ENCODE data around the gene KRTAP10-2.
A peak's percentile ranks its signal among the peaks of the same experiment; 100 is the strongest.

The KRTAP10-2 gene

DNA sequence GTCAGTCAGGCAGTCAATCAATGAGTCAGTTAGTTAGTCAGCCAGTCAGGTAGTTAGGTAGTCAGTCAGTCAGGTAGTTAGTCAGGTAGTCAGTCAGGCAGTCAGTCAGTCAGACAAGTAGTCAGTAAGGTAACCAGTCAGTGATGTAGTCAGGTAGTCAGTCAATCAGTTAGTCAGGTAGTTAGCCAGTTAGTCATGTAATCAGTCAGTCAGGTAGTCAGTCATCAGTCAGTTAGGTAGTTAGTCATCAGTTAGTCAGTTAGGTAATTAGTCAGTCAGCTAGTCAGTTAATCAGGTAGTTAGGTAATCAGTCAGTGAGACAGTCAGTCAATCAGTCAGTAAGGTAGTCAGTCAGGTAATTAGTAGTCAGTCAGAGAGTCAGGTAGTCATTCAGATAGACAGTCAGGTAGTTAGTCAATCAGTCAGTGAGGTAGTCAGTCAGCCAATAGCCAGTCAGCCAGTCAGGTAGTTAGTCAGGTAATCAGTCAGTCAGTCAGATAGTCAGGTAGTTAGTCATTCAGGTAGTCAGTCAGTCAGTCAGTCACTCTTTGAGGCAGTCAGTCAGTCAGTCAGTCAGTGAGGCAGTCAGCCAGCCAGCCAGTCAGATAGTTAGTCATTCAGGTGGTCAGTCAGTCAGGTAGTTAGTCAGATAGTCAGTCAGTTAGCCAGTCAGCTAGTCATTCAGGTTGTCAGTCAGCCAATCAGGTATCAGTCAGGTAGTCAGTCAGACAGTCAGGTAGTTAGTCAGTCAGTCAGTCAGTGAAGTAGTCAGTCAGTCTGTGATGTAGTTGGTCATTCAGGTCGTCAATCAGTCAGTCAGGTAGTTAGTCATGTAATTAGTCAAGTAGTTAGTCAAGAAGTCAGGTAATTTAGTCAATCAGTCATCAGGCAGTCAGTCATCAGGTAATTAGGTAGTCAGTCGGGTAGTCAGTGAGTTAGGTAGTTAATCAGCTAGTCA is 26.6 kb downstream of the KRTAP10-2 start:
- no peak for DNase-seq

DNA sequence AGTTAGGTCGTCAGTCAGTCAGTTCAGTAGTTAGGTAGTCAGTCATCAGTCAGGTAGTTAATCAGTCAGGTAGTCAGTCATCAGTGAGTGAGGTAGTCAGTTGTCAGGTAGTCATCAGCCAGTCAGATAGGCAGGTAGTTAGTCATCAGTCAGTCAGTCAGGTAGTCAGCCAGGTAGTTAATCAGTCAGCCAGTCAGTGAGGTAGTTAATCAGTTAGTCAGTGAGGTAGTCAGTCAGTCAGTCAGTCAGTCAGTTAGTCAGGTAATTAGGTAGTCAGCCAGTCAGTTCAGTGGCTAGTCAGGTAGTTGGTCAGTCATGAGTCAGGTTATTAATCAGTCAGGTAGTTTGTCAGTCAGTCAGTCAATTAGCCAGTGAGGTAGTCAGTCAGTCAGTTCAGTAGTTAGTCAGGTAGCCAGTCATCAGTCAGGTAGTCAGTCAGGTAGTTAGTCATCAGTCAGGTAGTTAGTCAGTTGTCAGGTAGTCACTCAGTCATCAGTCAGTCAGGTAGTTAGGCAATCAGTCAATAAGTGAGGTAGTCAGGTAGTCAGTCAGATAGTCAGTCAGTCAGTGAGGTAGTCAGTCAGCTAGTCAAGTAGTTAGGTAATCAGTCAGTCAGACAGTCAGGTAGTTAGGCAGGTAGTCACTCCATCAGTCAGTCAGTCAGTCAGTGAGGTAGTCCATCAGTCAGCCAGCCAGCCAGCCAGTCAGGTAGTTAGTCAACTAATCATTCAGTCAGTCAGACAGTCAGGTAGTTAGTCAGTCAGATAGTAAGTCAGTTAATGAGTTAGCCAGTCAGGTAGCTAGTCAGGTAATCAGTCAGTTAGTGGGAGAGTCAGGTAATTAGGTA is 27.5 kb downstream of the KRTAP10-2 start:
- no peak for DNase-seq

DNA sequence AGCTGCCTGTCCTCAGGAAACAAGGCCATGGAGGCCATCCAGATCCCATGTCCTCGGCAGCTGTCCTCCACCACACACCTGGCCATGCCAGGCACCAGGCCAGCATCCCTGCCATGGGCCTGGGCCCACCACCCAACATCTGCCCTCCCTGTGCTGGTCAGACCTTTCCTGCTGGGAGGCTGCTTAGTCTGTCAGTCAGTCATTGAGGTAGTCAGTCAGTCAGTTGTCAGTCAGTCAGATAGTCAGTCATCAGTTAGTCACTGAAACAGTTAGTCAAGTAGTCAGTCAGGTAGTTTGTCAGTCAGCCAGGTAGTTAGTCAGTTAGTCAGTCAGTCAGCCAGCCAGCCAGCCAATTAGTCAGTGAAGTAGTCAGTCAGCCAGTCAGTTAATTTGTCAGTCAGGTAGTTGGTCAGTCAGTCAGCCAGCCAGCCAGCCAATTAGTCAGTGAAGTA is 28.5 kb downstream of the KRTAP10-2 start:
- no peak for DNase-seq

DNA sequence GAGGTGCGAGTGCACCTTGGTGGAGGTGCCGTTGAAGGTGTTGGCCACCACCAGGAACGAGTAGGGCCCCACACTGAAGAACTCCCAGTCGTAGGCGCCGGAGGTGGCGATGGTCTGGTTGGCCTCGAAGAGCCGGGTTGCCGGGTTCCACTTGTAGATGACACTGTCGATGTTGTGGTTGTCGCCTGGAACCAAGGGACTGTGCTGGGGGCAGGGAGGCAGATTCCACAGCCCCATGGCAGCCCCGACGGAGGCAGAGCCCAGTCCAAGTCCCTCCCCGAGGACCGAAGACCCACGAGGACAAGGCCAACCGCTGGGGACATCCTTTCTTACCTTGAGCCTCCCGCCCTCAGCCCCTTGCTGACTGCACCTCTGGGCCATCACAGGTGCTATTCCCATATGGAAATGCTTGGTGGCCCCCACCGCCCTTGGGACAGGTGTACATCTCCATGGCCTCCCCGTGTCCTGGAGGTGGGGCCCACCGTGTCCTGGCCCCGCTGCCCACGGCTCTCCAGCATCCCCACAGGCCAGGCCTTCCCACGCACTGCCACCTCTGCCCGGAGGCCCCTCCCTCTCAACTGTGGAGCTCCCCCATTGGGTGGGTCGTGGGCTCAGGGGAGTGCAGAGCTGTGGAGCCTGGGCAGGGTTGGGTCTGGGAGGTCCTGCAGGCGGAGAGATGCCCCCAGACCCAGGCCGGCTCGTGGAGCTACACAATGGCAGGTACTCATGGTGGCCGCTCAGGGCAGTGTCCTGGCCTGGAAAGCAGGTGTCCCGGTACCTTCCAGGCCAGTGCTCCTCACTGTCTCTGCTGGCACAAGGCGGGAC is 29.2 kb downstream of the KRTAP10-2 start:
- no peak for DNase-seq

DNA sequence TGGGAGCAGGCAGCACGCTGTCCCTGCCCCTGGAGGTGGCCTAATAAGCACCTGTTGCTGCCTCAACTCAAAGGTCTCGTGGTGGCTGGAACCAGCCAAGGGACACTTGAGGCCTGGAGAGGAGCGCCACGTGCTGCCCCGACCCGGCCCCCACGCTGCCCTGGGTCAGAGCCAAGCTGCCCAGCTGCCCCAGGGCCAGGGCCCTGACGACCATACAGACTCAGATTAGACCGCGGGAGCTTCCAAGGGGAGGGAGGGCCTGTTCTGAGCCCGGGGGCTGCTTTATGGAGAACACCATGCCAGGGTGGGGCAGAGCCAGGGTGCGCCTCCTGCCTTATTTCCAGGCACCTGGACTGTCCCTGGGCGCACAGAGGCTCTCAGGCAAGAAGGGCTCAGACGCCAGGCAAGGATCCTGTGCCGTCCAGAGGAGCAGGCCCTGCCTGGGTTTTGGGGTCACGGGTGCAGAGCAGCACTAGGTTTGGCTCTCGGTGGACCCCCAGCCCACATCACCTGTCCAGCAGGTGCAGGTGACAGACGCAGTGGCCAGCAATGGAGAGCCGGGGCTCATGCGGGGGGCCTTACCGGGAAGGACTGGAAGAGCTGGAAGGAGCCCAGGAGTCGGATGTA is 29.9 kb downstream of the KRTAP10-2 start:
- DNase-seq = no peak

DNA sequence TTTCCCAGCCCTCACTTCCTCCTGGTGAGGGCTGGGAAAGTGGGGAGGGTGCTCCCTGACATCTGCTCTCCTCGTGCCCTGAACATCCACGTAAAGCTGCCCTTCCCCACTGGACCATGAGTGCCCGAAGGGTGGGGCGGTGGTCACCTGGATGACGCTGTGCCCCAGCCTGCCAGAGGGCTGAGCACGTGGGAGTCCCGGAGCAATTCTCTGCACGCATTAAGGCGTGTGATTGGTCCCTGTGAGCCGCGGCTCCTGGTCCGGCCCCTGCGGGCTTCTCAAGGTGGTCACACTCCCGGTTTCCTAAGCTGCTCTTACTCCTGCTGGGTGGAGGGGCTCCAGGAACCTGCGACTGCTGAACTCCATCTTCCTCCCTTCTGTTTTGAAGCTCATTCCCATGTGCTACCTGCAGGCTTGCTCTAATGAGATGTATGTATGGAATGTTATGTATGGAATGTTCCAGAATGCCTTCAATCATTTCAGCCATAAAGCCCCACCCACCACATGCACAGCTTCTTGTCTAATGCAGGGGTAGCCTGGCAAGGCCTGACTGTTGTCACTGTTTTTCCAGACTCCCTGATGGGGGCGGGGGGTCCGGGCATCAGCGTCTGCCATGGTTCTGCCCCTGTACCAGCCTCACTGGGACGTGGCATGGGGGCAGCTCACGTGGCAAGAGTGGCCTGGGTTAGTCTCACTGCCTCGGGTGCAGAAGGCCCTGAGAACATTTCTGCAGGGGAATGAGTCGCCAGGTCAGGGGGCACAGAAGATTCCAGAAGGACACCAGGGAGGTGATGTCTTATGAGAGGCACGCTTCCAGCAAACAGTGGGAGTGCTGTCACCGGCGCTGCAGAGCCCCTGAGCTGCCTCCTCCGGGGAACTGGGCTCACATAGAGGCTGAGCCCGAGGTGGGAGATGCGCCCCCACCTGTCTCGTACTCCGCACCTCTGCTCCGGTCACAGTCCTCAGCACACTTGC is 30.7 kb downstream of the KRTAP10-2 start:
- no peak for DNase-seq

DNA sequence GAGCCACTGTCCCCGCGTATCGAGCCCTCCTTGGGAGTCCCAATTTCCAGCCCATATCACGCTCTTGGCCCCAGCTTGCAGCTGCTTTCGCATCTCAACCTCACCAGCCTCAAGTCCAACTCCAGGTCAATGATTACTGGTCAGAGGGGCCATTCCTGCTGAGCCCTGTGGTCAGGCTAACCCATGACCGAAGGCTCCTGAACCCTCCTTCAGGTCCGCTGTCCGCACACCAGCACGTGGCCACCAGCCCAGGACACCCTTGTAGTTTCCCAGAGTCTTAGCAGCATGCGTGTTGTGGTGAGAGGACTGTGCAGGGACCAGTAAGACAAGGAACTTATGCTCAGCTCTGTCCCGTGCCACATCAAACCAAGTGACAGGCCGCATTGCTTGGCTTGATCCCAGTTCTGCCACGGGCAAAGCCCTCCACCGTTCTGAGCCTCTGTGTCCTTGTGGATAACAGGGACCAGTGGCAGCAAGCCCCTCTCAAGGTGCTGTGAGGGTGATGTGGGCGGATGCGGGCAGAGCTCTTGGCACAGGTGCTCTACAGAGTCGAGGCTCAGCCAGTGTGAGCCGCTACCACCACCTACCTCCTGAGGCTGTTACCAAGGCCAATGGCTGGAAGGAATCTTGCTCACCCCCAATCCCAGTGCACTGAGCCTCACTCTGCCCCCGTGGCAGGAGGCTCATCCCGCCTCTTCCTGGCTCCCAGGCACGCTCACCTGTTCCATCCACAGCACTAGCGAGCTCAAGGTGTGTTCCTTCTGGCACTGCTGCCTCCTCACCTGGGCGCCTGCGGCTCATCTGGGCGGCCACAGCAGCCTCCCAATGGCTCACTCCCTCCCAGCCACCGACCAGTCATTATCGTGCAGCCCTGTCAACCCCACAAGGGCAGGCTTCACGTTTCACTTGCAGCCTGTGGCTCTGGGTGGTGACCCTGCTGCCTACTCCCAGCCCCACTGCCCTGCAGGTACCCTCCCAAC is 31.7 kb downstream of the KRTAP10-2 start:
- DNase-seq = no peak

DNA sequence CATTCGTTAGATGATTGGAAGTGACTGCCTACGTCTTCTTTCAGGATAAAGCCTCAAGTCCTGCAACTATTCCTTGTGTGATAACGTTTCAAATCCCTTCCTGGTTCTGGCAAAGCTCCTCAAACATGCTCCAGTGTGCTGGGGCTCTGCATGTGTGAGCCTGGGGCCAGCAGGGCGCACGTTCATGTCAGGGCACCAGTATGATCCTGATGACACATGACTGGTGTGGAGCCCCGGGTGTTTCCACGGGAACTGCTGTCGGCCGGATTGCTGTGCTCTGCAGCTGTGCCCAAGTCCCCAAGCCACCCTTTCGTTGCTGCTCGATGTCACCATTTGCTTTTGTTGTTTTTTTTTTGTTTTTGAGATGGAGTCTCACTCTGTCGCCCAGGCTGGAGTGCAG is 32.6 kb downstream of the KRTAP10-2 start:
- no peak for DNase-seq

DNA sequence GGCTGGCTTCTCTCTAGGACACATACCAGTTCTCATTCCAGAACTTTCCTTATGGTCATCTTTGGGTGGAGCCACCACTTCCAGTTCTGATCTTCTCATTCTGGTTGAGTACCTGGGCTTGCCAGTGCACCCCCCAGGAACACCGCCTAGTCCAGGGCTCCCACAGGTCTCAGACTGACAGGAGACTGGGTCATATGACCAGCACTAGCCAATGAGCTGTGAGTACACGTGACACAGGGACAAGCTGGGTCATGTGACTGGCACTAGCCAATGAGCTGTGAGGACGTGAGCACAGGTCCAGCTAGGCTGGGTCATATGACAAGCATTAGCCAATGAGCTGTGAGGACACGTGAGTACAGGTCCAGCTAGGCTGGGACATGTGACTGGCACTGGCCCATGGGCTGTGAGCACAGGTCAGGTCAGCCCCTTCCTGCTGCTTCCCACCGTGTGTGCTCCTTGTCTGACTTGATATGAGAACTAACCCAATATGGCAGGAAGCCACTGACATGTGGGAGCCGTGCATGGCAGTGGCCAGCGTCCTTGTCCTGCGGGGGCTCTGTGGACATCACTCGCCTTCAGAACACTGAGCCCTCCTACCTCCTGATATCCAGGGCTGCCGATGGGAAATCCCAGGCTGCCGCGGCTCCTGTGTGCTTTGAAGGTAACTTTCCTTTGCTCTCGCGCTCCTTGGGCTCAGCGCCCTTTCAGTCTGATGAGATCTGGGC is 34.0 kb downstream of the KRTAP10-2 start:
- DNase-seq = peak; percentile 24

DNA sequence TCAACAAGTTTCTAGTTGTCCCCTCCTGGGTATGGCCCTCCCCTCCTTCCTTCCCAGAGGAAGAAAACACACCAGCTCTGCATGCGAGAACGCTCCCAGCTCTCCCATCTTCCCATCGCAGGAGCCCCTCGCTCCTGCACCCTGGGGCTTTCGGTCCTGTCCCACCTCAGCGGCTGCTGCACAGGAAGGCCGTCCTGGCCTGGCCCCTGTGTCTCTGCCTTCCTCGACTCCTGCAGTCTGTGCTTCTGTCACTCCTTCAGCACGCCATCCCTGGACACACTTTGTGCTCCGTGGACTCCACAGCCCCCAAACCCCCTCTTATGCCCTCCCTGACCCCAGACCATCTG is 34.5 kb downstream of the KRTAP10-2 start:
- no peak for DNase-seq

DNA sequence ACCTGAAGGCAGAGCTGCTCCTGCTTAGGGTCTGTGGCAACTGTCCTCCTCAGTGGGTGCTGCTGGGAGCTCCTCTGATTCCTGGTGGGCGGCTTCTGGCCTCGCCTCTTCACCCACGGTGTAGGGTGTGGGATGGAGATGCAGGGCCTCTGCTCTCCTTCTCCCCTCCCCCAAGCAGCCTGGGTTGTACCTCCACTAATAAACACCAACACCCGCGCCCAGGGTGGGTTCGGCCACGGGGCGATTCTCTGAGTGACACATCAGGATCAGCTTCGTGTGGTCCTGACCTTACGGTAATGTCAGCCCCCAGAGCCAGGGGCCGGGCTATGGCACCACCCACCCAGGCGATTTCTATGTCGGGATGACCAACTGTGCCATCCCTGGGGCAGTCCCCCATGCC is 35.0 kb downstream of the KRTAP10-2 start:
- no peak for DNase-seq

DNA sequence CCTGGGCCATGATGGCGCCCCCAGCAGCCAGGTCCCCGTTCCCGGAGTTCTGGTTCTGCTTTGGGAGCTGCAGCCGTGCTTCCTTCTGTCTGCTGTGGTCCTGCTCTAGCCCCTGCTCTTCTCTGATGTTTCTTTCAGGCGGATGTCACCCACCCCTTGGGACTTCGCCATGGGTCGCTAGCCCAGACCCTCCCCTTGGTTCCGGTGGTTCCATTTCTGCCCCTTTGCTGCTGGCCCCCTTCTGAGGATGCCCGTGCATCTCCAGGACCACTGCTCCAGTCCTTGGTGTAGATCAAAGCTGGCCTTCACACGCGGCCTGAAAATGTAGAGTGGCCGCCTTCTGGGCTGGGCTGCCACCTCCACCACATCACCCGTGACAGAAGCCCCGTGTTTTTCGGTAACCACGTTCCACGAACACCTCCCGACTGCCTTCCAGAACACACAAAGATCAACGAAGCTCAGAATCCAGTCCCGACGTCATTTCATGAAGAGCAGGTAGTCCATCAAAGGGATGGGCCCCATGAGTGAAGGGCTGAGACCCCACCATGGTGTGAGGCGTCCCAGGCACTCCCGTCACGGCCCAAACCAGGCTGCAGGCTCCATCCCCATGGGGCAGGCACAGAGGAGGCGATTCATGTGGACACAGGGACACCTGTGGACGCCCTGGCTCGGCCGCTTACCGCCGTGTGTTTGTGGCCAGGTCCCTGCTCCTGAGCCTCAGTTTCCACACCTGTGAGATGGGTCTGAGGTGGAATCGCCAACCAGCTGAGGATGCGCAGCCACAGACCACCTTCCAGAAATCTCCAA is 35.7 kb downstream of the KRTAP10-2 start:
- no peak for DNase-seq

DNA sequence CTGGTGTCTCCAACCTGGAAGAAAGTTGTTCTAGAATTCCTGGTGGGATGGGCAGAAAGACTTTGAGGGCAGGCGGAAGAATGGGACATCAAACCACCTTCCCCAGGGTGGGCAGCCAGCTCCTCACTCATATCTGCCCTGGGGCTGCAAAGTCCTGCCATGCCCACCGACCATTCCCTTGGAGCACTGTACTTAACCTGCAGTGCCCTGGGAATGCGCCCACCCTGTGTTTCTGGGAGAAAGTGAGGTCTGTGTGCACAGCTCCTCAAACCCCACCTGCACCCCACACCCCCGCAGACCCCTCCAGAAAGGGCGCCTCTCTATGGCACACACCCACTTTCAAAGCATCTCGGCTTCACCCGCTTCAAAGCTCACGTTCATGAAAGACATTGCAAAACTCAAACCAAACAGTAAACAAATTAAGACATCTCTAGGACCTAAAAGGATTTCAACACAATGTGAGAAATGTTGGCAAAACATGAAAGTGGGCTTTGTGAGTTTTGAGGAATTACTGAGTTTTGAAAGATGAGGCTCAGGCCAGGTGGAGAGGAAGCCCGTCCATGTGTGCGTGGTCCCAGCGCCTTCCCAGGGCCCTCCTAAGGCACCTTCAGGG is 36.5 kb downstream of the KRTAP10-2 start:
- no peak for DNase-seq

DNA sequence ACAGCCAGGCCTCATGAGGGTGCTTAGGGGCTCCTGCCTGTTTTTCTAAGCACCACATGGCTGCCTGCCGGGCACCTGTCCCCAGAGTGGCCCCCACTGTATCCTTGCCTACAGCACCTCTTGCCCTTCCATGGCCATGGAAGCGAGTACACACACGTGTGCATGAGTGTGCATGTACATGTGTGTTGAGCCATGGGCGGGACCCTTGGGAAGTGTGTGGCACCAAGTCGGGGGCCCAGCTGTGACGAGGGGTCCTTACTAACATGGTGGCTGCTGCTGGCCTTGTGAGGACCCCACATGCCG is 37.1 kb downstream of the KRTAP10-2 start:
- no peak for DNase-seq

DNA sequence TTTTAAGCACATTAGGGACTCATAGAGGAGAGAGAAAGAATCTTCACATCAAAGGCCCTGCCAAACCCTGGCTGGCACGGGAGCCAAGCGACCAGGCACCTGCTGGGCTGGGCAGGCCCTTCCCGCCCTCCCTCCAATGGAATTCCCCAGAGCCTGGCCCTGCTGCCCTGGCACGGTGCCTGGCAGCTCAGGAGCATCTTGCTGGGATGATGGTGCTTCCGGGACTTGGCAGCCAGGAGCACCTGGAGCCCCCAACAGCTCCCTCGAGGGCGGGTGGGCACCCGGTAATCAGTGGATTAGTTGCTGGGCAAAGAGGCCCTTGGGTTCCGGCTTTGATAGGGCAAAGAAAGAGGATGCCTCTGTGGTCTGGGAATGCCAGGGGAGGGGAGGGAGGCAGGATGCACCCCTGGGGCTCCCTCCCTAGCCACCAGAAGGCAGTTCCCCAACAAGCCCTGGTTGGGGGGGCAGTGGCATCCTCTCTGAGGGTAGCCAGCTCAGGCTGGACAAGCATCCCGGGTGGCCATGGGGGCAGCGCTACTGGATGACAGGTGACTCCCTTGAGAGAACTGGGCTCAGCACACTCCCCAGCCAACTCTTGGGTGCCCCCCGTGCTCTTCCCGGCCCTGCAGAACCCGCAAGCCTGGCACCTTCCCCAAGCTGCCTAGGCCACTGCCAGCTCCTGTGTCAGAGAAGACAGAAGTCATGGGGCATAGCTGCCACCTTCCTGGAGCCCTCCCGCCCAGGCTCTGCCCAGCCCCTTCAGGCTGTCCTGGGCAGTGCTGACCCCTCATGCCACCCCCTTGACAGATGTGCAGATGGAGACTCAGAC is 37.7 kb downstream of the KRTAP10-2 start:
- DNase-seq = no peak

DNA sequence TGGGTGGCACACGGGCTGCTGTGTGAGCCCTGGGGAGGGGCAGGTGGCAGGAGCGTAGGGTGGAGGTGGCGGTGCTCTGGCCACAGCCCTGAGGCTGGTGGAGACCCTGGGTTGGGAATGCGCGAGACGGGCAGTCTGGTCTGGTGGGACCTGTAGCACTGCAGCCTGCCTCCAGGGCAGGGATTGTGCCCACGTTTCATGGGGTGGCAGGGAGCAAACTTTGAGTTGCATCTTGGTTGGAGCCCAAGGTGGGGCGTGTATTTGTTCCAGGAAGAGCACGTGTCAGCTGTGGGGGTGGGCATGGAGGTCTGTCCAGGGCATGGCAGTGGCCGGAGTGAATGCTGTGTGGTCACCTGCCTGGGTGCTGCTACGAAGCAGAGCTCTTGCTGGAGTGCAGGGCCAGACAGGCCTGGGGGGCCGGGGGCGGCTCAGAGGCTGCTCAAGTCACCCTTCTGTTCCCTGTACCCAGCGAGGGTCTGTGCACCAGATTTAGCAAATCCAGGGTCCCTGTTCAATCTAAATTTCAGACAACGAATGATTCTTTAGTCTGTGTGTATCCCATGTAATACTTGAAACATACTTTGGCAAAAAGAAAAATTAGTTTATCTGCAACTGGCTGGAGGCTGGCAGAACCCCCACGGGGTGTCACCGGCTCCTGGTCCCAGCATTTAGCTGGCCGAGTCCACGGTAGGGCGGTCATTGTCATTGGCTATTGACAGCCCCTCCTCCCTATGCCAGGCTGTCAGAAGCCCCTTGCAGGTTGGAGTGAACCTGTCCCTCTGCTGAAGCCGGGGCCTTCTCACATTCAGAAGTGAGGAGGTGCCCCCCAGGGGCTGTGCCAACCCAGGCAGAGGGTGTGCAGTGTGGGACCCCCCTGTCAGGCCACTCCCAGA is 38.6 kb downstream of the KRTAP10-2 start:
- no peak for DNase-seq
